Keratinocyte (primary cell): ENCODE results near the gene CCDC179.

Source experiments
- EZH2 ChIP-seq: IDR thresholded peaks from one replicate; pipeline ENCODE4 v1.6.1; 2012; ENCODE audit warnings: inconsistent platforms, mild to moderate bottlenecking, low read length, moderate library complexity
- TF ChIP-seq, protein P1 (sequence below), 3 experiments: IDR thresholded peaks in 1 of 3; conservative IDR thresholded peaks in 1 of 3; optimal IDR thresholded peaks in 1 of 3; 2 replicates in 2 of 3; 3 replicates in 1 of 3; pipeline versions ENCODE3 to v1.5.1; 2011; ENCODE audit warnings: low read length in 3 of 3, mild to moderate bottlenecking in 3 of 3, moderate library complexity in 2 of 3, control low read depth in 1 of 3, inconsistent platforms in 1 of 3; ENCODE audit not compliant: insufficient read depth in 2 of 3; ENCODE audit errors: extremely low read depth in 1 of 3

DNA sequence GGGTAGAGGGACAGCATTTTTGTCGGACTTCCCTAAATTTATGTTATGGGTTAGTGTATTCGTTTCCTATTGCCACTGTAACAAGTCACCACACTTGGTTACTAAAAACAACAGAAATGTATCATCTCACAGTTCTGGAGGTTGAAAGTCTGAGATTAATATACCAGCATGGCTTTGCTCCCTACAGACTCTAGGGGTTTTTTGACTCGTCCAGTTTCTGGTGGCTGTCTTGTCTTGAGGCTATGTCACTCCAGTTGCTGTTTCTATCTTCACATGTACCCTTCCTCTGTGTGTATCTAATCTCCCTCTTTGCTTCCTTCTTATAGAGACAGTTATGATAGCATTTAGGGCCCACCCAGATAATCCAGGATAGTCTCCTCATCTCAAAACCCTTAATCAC lies 9.1 kb upstream of the CCDC179 start:
- TF ChIP-seq EZH2 = no peak
- TF ChIP-seq, protein P1, sequence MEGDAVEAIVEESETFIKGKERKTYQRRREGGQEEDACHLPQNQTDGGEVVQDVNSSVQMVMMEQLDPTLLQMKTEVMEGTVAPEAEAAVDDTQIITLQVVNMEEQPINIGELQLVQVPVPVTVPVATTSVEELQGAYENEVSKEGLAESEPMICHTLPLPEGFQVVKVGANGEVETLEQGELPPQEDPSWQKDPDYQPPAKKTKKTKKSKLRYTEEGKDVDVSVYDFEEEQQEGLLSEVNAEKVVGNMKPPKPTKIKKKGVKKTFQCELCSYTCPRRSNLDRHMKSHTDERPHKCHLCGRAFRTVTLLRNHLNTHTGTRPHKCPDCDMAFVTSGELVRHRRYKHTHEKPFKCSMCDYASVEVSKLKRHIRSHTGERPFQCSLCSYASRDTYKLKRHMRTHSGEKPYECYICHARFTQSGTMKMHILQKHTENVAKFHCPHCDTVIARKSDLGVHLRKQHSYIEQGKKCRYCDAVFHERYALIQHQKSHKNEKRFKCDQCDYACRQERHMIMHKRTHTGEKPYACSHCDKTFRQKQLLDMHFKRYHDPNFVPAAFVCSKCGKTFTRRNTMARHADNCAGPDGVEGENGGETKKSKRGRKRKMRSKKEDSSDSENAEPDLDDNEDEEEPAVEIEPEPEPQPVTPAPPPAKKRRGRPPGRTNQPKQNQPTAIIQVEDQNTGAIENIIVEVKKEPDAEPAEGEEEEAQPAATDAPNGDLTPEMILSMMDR (optimal IDR thresholded peaks at IDR 0.05 in 1 of 3, IDR thresholded peaks at IDR 0.05 in 1 of 3, conservative IDR thresholded peaks at IDR 0.05 in 1 of 3; ENCODE audit: extremely low read depth in 1 of 3, insufficient read depth in 2 of 3, low read length in 3 of 3) = no peak
